Subcutaneous abdominal adipose tissue (tissue), 5 donors: ENCODE measurements around the gene LARP4.
"Not testable (repeated sequence)": the region's sequence is repeated elsewhere in the genome, so short reads cannot be mapped to it uniquely, and the experiment has no call there.

Experiments used
- H3K27ac ChIP-seq: one replicate; pipeline ENCODE4 v1.7.0; 2013; ENCODE audit warnings: low read depth, mild to moderate bottlenecking, inconsistent platforms, low read length, moderate library complexity
- H3K27me3 ChIP-seq, 5 donors: one replicate each; pipeline ENCODE4 v1.7.0; 2013; ENCODE audit warnings: low read length in 5 of 5, inconsistent platforms in 1 of 5; ENCODE audit not compliant: control insufficient read depth in 5 of 5, insufficient read depth in 4 of 5
- H3K36me3 ChIP-seq, 5 donors: one replicate each; pipeline ENCODE4 v1.7.0; 2013; ENCODE audit warnings: low read length in 5 of 5; ENCODE audit not compliant: control insufficient read depth in 5 of 5, insufficient read depth in 5 of 5
- H3K4me1 ChIP-seq, 5 donors: one replicate each; pipeline ENCODE4 v1.7.0; 2013; ENCODE audit warnings: low read length in 5 of 5, mild to moderate bottlenecking in 3 of 5, moderate library complexity in 1 of 5; ENCODE audit not compliant: control insufficient read depth in 5 of 5, insufficient read depth in 5 of 5
- H3K4me3 ChIP-seq, 5 donors: one replicate each; pipeline ENCODE4 v1.7.0; 2013; ENCODE audit warnings: low read length in 5 of 5, low read depth in 1 of 5
- H3K9ac ChIP-seq, 5 donors: one replicate each; pipeline ENCODE4 v1.7.0; 2013; ENCODE audit warnings: low read length in 5 of 5, mild to moderate bottlenecking in 4 of 5, moderate library complexity in 3 of 5
- H3K9me3 ChIP-seq, 5 donors: one replicate each; pipeline ENCODE4 v1.7.0; 2013; ENCODE audit warnings: low read length in 5 of 5; ENCODE audit not compliant: control insufficient read depth in 5 of 5
- donor health status: healthy.
- donor health status: healthy.
- donor health status: healthy.
- donor health status: healthy.
- donor health status: healthy.

The LARP4 gene

DNA sequence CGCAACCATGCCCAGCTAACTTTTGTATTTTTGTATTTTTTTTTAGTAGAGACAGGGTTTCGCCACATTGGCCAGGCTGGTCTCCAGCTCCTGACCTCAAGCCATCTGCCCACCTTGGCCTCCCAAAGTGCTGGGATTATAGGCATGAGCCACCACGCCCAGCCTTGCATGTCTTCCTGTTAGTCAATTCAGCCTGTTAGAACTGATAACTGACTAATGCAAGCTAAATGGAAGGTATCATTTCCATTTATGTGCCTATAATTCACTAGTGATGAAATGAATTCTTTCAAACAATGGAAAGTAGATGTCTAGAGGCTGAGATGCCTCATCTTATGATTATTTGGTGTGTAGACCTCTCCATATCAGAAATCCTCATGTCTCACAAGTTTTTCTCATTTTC is 66.8 kb downstream of the LARP4 start:
- Histone ChIP-seq H3K4me1 (no peaks in the 10 kb centered on the region), H3K9ac (no peak overlapping the region), H3K36me3 (peaks cover 24 to 78% (median 50%) of the 10 kb centered on the region in 5 donors)

DNA sequence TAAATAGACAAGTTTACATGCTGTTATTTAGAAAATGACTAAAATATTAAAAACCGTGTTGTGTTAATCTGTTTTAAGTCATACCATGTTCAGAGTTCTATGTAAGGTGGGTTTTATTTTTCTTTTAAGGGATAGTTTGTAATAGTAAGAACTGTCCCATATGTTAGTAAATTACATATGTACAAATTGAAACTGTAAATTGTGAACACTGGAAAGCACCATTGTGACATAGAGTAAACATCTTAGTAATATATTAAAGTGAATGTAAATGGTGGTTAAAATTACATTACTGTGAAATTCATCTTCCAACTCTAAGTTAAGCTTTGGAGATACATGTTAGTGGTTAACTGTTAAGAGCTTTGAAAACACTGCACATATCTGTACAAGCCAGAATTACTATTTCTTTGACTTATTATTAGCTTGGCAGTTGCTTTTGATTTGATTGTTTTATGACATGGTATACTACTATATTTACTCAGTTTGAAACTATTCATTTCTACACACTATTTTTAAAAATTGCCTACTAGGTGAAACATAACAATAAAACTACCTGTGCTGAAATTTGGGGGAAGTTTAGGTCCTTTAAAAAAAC is 76.7 kb downstream of the LARP4 start:
- H3K27ac ChIP-seq = no peak overlapping the region
- no peaks in the 10 kb centered on the region for H3K4me1 ChIP-seq
- no peak overlapping the region for H3K4me3 ChIP-seq
- H3K9ac ChIP-seq = no peak overlapping the region
- H3K27me3 ChIP-seq = no peaks in the 10 kb centered on the region
- no peaks in the 10 kb centered on the region for H3K9me3 ChIP-seq
- H3K36me3 ChIP-seq = peaks cover 24 to 46% (median 34%) of the 10 kb centered on the region in 5 donors

More for the DNA sequence above, 66.8 kb downstream of the LARP4 start:
- Histone ChIP-seq H3K27ac (no peak overlapping the region), H3K27me3 (no peaks in the 10 kb centered on the region), H3K9me3 (no peaks in the 10 kb centered on the region), H3K4me3 (no peak overlapping the region)

DNA sequence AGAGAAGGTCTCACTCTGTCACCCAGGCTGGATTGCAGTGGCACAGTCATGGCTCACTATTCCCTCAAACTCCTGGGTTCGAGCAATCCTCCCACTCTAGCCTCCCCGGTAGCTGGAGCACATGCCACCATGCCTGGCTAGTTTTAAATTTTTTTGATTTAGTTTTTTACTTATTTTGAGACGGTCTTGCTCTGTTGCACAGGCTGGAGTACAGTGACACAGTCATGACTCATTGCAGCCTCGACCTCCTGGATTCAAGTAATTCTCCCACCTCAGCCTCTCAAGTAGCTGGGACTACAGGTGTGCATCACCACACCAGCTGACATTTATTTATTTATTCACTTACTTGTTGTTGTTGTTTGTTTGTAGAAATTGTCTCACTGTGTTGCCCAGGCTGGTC is 81.9 kb downstream of the LARP4 start:
- Histone ChIP-seq H3K27me3 (no peaks in the 10 kb centered on the region), H3K9ac (no peak overlapping the region), H3K27ac (no peak overlapping the region), H3K36me3 (peaks cover 0 to 6% (median 0%) of the 10 kb centered on the region in 5 donors), H3K4me1 (no peaks in the 10 kb centered on the region), H3K9me3 (no peaks in the 10 kb centered on the region), H3K4me3 (no peak overlapping the region)

DNA sequence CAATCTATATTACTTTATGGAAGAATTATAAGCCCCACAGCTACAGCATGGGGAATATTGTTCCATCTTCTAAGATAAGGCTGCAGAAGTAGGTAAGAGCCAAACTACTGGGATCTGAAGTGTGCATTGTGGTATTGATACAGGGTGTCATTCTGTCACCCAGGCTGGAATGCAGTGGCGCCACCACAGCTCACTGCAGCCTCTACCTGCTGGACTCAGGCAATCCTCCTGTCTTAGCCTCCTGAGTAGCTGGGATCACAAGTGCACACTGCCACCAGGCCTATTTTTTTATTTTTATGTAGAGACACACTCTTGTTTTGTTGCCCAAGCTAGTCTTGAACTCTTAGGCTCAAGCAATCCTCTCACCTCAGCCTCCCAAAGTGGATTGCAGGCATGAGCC is 82.8 kb downstream of the LARP4 start:
- Histone ChIP-seq H3K27ac (no peak overlapping the region), H3K4me3 (no peak overlapping the region), H3K27me3 (no peaks in the 10 kb centered on the region), H3K9me3 (no peaks in the 10 kb centered on the region), H3K36me3 (peaks cover 0 to 5% (median 0%) of the 10 kb centered on the region in 5 donors), H3K4me1 (no peaks in the 10 kb centered on the region), H3K9ac (no peak overlapping the region)

DNA sequence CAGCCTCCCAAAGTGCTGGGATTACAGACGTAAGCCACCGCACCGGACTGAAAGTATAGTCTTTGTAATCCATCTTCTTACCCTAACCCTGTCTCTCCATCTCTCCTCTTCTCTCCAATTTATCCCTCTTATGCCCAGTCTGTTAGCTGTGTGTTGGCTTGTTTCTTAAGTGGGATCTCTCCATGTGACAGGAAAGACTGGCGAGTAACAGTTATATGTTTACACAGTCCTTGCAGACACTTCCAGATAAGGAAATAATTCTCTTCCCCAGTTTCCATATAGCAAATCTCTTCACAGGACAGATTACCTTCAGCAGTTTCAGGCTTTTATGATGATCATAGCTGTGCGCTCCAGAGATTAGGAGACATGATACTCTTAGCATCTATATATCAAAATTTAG is 88.1 kb downstream of the LARP4 start:
- Histone ChIP-seq H3K27me3 (no peaks in the 10 kb centered on the region), H3K9ac (no peak overlapping the region), H3K4me1 (no peaks in the 10 kb centered on the region), H3K27ac (no peak overlapping the region), H3K4me3 (no peak overlapping the region), H3K36me3 (no peaks in the 10 kb centered on the region), H3K9me3 (peaks cover 0 to 2% (median 0%) of the 10 kb centered on the region in 5 donors)

DNA sequence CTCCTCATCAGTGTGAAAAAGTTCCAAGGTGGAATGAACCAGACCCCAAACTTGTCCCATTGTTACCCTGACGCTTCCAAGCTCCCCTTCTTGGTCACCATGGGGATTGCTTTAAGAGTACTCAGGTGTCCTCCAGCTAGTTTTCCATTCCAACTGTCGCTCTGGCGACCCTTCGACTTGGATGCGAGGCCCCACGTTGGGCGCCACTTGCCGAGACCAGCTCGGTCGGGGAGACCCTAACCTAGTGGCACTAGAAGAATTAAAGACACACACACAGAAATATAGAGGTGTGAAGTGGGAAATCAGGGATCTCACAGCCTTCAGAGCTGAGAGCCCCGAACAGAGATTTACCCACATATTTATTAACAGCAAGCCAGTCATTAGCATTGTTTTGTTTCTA is 97.4 kb downstream of the LARP4 start:
- H3K27me3 ChIP-seq, H3K4me3 ChIP-seq, H3K27ac ChIP-seq, H3K4me1 ChIP-seq, H3K36me3 ChIP-seq, H3K9ac ChIP-seq: not testable (repeated sequence)
- peaks cover 3 to 25% (median 17%) of the 10 kb centered on the region in 5 donors for H3K9me3 ChIP-seq

DNA sequence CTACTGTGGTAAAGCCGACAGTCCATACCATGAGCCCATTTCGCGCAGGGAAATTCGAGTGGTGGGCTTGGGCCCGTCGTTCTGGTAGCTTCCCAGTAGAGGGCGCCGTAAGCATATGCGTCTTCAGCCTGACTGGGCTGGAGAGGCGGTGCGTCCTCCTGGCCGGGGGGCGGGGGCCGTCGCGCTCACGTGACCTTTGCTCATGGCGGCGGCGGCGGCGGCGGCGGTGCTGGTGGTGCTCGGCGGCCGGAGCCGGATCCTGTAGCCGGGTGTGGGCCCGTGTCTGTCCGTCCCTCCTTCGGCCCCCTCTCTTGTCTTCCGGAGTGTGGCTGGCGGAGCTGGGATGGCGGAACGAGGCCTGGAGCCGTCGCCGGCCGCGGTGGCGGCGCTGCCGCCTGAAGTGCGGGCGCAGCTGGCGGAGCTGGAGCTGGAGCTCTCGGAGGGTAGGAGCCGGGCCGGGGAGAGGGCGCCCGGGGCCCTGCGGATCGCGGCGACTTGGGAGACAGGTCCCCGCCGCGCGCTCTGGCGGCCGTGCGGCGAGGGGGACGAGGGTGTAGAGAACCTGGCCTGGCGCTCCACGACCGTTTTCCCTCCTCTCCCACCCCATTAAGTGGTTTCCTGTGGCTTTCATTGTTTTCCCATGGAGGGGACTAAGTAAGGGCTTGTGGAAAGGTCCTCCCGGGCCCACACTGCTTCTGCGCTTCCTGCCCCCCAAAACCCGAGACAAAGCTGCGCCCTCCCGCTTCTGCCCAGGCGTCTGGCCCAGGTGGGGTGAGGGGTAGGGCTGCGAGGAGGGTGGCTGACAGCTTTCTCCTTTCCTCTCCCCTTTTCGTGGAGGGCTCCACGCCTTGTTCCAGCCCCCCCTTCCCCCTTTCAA is 104.4 kb downstream of the LARP4 start, which contains the start of gene DIP2B:
TSS of gene DIP2B (plus strand) at position 188 of the 877 bp plus-strand sequence. CDS start at position 344, 156 bp downstream.
- H3K9me3 ChIP-seq = no peaks in the 10 kb centered on the region
- peaks cover 0 to 48% (median 34%) of the 10 kb centered on the region in 5 donors for H3K4me1 ChIP-seq
- H3K36me3 ChIP-seq = no peaks in the 10 kb centered on the region
- H3K4me3 ChIP-seq = peak within 1 kb of the TSS; percentile 85 to 95 (median 88)
- H3K27me3 ChIP-seq = no peaks in the 10 kb centered on the region
- H3K9ac ChIP-seq = peak within 1 kb of the TSS; percentile 75 to 98 (median 95)
- H3K27ac ChIP-seq = peak within 1 kb of the TSS; percentile 96

DNA sequence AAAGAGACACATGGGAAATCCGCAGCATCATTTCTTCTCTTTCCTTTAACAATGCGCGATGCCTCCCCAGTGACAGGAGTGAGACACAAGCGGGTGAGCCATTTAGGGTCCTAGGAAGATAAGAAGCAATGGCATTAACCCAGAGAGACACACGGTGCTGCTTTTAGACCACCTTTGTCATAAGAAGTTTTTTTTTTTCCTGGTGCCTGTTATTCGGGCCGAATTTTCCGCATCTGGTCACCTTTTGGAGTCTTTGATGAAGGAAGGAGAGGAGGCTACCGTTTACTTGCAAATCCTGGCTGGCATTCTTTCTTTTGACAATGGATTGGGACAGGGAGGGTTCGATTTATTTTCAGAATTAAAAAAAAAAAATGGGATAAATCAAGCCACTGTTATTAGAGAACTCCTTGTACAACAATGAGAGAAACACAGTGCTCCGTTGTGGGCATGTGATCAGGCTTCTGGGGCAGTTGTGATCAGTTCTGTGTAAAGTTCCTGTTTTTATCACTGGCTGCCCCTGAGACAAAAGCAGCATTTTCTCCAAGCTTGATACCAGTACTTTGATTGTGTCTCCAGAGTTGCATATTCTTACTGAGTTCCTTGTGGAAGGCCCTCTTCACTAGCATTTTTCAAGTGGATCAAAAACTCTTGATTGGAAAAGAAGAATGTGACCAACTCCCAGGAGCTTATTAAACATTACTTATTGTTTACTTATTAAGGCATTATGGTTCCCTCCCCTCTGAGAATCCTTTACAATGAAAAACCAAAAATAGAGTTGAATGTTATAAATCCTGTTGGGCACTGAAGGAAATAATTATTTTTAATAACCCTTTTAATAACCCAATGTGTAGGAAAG is 105.2 kb downstream of the LARP4 start:
- H3K4me1 ChIP-seq = peaks cover 0 to 48% (median 34%) of the 10 kb centered on the region in 5 donors
- H3K9ac ChIP-seq = peak overlapping the region; percentile 75 to 98 (median 95)
- H3K36me3 ChIP-seq = no peaks in the 10 kb centered on the region
- peak overlapping the region; percentile 85 to 95 (median 88) for H3K4me3 ChIP-seq
- no peaks in the 10 kb centered on the region for H3K27me3 ChIP-seq
- H3K27ac ChIP-seq = peak overlapping the region; percentile 96
- H3K9me3 ChIP-seq = no peaks in the 10 kb centered on the region

DNA sequence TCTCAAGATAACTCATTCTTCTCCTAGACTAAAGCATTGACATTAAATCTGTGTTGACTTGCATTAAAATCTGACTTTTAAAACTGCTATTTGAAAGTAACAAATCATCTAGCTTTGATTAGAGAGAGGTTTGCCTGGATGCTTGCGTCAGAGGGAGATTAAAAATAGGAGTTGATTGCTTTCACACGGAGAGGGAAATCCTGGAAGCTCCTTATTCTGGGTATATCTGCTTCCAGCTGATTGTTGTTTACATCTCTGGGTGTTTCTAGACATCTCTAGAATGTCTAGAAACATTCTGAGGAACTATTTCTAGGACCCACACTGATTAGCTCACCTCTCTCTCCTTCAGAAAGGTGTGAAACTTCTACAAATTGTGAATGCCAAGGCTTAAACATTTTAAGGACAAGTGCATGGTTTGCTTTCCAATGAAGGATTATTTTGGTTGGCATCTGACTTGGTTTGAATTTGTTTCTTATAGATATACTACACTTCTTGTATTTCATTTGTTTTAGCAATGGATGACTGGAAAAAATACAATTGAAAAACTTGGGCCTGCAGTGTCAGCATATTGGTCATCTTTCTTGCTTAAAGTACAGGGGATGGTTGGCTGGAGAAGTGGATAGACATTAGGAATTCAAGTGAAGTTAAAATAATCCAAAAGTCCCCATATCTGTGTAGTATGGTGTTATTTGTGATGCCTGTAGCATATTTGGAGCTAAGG is 106.2 kb downstream of the LARP4 start:
- peak overlapping the region in 4 of 5 donors; percentile 75 to 98 (median 96) for H3K9ac ChIP-seq
- H3K4me1 ChIP-seq = peaks cover 0 to 48% (median 34%) of the 10 kb centered on the region in 5 donors
- no peaks in the 10 kb centered on the region for H3K27me3 ChIP-seq
- no peaks in the 10 kb centered on the region for H3K36me3 ChIP-seq
- no peaks in the 10 kb centered on the region for H3K9me3 ChIP-seq
- peak overlapping the region in 4 of 5 donors; percentile 86 to 95 (median 88) for H3K4me3 ChIP-seq
- peak overlapping the region; percentile 96 for H3K27ac ChIP-seq
